Calu3 (cell line): Measurements from ENCODE around the gene FUCA1. TPM values are rescaled to one million over a fixed set of nuclear protein-coding genes. Genes with fewer than 3 reads are reported as not detected.

ENCODE experiments used
- BruUV-seq: library from RNA; stranded (reverse); fragments of 400-500 nt; replicated peaks from 2 replicates; lab custom pipeline; 2021; lab: Mats Ljungman, UMichigan
- CTCF ChIA-PET: fragments of 300-600 bp; sonication (Branson Sonifier 250); formaldehyde crosslinking; loops from one replicate; lab custom pipeline; 2022; ENCODE audit warnings: antibody characterized with exemption; lab: Charles Lee
- DNase-seq: peaks from one replicate; pipeline ENCODE4 v3.0.0; 2022
- H3K27ac Mint-ChIP-seq: one replicate; pipeline ENCODE4 v1.8.0; 2022; ENCODE audit warnings: mixed read lengths; ENCODE audit not compliant: unreplicated experiment
- H3K27me3 Mint-ChIP-seq: one replicate; pipeline ENCODE4 v1.8.0; 2022; ENCODE audit warnings: mixed read lengths; ENCODE audit not compliant: unreplicated experiment
- H3K36me3 Mint-ChIP-seq: one replicate; pipeline ENCODE4 v1.8.0; 2022; ENCODE audit warnings: mild to moderate bottlenecking, moderate library complexity, mixed read lengths; ENCODE audit not compliant: insufficient read depth, unreplicated experiment
- H3K4me1 Mint-ChIP-seq: one replicate; pipeline ENCODE4 v1.8.0; 2022; ENCODE audit warnings: mild to moderate bottlenecking, low read depth, mixed read lengths; ENCODE audit not compliant: unreplicated experiment
- H3K4me3 Mint-ChIP-seq: one replicate; pipeline ENCODE4 v1.8.0; 2022; ENCODE audit warnings: mild to moderate bottlenecking, low read depth, moderate library complexity, mixed read lengths; ENCODE audit not compliant: unreplicated experiment
- H3K9me3 Mint-ChIP-seq: one replicate; pipeline ENCODE4 v1.8.0; 2022; ENCODE audit warnings: low read depth, mixed read lengths; ENCODE audit not compliant: unreplicated experiment
- CTCF ChIP-seq: fragments of 200-600 bp; IDR thresholded peaks from one replicate; pipeline ENCODE4 v1.8.0; 2022; ENCODE audit warnings: antibody characterized with exemption; ENCODE audit not compliant: unreplicated experiment
- intact Hi-C: fragments of 100-400 bp; cut with micrococcal nuclease; formaldehyde crosslinking; loops from one replicate; pipeline ENCODE4 v1.10.0; 2022; ENCODE audit not compliant: unreplicated experiment
- total RNA-seq: library from RNA; stranded (reverse); gene quantifications from 2 replicates; pipeline ENCODE4 v1.2.3, GENCODE V29; 2022

The FUCA1 gene
- total RNA-seq, 1 experiment from 2014 or later = 17.2 TPM

DNA sequence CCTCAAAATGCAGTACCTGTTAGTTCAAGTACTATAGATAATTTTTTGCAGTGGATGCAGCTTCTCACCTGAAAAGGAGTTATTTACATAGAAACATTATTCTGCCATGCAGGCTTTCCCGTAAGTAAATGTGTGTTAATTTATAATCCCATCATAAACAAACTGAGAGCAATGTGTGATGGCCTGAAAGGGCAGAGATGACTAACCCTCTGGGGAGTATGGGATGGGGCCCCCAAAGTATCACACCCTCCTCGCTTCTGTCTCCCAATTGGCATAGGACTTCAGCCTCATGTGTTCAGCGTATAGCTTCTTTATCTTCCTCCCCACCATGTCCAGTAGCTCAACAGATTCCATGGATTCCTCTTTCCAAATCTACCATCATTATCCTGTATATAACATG is 50.5 kb downstream of the FUCA1 start:
- no peak for DNase-seq
- Mint-ChIP-seq H3K27me3 (no peaks in the 10 kb centered on the region), H3K27ac (no peak overlapping the region), H3K9me3 (no peaks in the 10 kb centered on the region), H3K4me3 (no peak overlapping the region), H3K4me1 (no peaks in the 10 kb centered on the region), H3K36me3 (no peaks in the 10 kb centered on the region)
- intact Hi-C loops = loop anchor here (10.0 kb wide), 1 partner anchor 47 kb away; the partner anchor contains the start of gene FUCA1
- CTCF ChIA-PET = no interaction called here
- no TSS peak for BruUV-seq
- no peak for TF ChIP-seq CTCF

GRCh38 chr1:23816906-23817305 is 51.2 kb downstream of the FUCA1 start:
- Mint-ChIP-seq H3K36me3 (no peaks in the 10 kb centered on the region), H3K27ac (no peak overlapping the region), H3K27me3 (no peaks in the 10 kb centered on the region), H3K4me1 (no peaks in the 10 kb centered on the region), H3K9me3 (no peaks in the 10 kb centered on the region), H3K4me3 (no peak overlapping the region)
- DNase-seq = no peak
- CTCF ChIA-PET = no interaction called here
- intact Hi-C loops = loop anchor here (10.0 kb wide), 1 partner anchor 48 kb away; the partner anchor contains the start of gene FUCA1
- no TSS peak for BruUV-seq
- no peak for TF ChIP-seq CTCF

DNA sequence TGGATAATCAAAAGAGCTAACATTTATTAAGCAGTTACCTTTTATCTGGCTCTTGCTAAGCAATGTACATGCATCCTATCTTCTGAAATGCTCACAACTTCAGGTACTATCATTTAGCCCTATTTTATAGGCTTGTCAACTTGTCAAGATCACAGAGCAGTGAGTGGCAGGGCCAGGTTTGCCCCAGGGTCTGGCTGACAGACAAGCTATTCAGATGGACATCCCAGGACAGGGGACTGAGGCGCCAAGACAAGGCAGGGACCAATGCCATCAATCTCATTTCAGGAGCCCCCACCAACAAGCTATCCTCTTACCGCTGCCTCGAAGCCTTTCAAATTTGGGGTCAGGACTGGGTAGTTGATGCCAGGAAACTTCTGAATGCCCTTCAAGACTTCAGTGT is 51.7 kb downstream of the FUCA1 start:
- DNase-seq = no peak
- intact Hi-C loops = loop anchor here (10.0 kb wide), 1 partner anchor 48 kb away; the partner anchor contains the start of gene FUCA1
- Mint-ChIP-seq H3K27ac (no peak overlapping the region), H3K9me3 (no peaks in the 10 kb centered on the region), H3K27me3 (no peaks in the 10 kb centered on the region), H3K36me3 (no peaks in the 10 kb centered on the region), H3K4me3 (no peak overlapping the region), H3K4me1 (no peaks in the 10 kb centered on the region)
- BruUV-seq = no TSS peak
- TF ChIP-seq CTCF = no peak
- CTCF ChIA-PET = interaction anchor here (0.7 kb wide), 1 partner anchor 9 kb away, joined by 3 read pairs; no protein-coding TSS in a partner anchor

DNA sequence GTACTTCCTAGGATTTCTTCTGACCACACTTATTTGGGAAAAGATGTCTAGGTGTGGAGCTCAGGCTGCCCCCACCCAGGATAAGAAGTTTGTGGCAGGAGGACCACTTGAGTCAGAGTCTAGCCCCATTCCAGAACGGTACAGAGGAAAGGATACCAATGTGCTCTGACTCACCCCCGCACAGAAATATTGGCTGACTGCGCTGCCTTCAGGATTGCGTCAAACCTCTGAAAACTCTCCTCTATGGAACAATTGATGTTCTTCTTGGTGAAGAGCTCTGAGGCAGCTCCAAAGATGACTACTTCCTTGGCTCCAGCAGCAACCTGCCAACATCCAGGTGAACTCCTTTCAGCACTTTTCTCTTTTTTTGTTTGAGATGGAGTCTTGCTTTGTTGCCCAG is 54.1 kb downstream of the FUCA1 start:
- Mint-ChIP-seq H3K36me3 (no peaks in the 10 kb centered on the region), H3K4me3 (no peak overlapping the region), H3K27ac (no peak overlapping the region), H3K27me3 (no peaks in the 10 kb centered on the region), H3K9me3 (no peaks in the 10 kb centered on the region), H3K4me1 (no peaks in the 10 kb centered on the region)
- no peak for DNase-seq
- CTCF ChIA-PET = interaction anchor here (1.2 kb wide), 1 partner anchor 9 kb away, joined by 4 read pairs; no protein-coding TSS in a partner anchor
- no TSS peak for BruUV-seq
- no peak for TF ChIP-seq CTCF
- intact Hi-C loops = loop anchor here (10.0 kb wide), 1 partner anchor 51 kb away; the partner anchor contains the start of gene FUCA1
